Transverse colon (tissue), 4 donors: Measurements from ENCODE around the gene SSX2IP. TPM values are rescaled to one million over a fixed set of nuclear protein-coding genes. Genes with fewer than 3 reads are reported as not detected.

Source experiments
- DNase-seq: peaks from one replicate; pipeline ENCODE4 v3.0.0-alpha.2; 2019
- H3K27ac ChIP-seq, 4 donors: fragments of 200-600 bp; sonication (generic); 2 replicates each; pipeline ENCODE4 v1.5.1; 2016 to 2018; ENCODE audit warnings: inconsistent platforms in 4 of 4
- H3K27me3 ChIP-seq: fragments of 200-600 bp; sonication (generic); 2 replicates; pipeline ENCODE4 v1.5.1; 2017; ENCODE audit warnings: inconsistent platforms
- H3K36me3 ChIP-seq, 4 donors: fragments of 200-600 bp; sonication (generic); 2 replicates each; pipeline ENCODE4 v1.5.1; 2017 to 2019; ENCODE audit warnings: inconsistent platforms in 4 of 4
- H3K4me1 ChIP-seq, 4 donors: fragments of 200-600 bp; sonication (generic); 2 replicates each; pipeline ENCODE4 v1.5.1; 2017 to 2020; ENCODE audit warnings: inconsistent platforms in 4 of 4
- H3K4me3 ChIP-seq, 4 donors: fragments of 200-600 bp; sonication (generic); 1 replicate in 1 of 4; 2 replicates in 3 of 4; pipeline versions ENCODE4 v1.5.1 to v1.6.1; 2017 to 2019; ENCODE audit warnings: inconsistent platforms in 4 of 4
- H3K9me3 ChIP-seq, 2 donors: fragments of 200-600 bp; sonication (generic); 2 replicates each; pipeline ENCODE4 v1.5.1; 2017 to 2019; ENCODE audit warnings: inconsistent platforms in 2 of 2
- CTCF ChIP-seq, 5 experiments: fragments of 200-600 bp in 3 of 5; fragments of 450-650 bp in 2 of 5; sonication (generic) in 3 of 5; IDR thresholded peaks; 1 replicate in 2 of 5; 2 replicates in 3 of 5; pipeline ENCODE4 v1.5.1; 2016 to 2017; ENCODE audit warnings: antibody characterized with exemption in 5 of 5, inconsistent platforms in 3 of 5, mild to moderate bottlenecking in 2 of 5, moderate library complexity in 1 of 5
- EP300 ChIP-seq: sonication (generic); formaldehyde crosslinking; IDR thresholded peaks from one replicate; pipeline ENCODE4 v1.6.1; 2017; ENCODE audit warnings: antibody characterized with exemption, low read depth
- POLR2A ChIP-seq: fragments of 450-650 bp; IDR thresholded peaks from one replicate; pipeline ENCODE4 v1.6.1; 2016; ENCODE audit warnings: antibody characterized with exemption, mild to moderate bottlenecking, moderate library complexity
- POLR2AphosphoS5 ChIP-seq, 3 donors: sonication (generic); formaldehyde crosslinking; IDR thresholded peaks; one replicate each; pipeline ENCODE4 v1.6.1; 2016; ENCODE audit warnings: antibody characterized with exemption in 3 of 3
- WGBS, 2 donors: methylation state at CpG; one replicate each; pipeline ENCODE4 v1.1.5; 2018; ENCODE audit warnings: low coverage in 1 of 2; 5-methylcytosine and 5-hydroxymethylcytosine counted together
- in situ Hi-C, 4 donors: fragments of 200-750 bp; cut with MboI; loops; one replicate each; pipeline versions ENCODE4 v1.15.0 to v1.15.1; 2017; ENCODE audit warnings: low sequenced_read_pairs in 3 of 4, low pct_ligation_motif_present in 1 of 4, low pct_unique_long_range_greater_than_20kb in 1 of 4
- intact Hi-C: fragments of 100-400 bp; cut with DNase I; formaldehyde crosslinking; loops from one replicate; pipeline ENCODE4 v1.15.1; 2023; ENCODE audit warnings: low total_unique reads
- total RNA-seq, 4 donors: library from RNA; depleted of rRNA; stranded (reverse); fragments of >200 nt; gene quantifications; one replicate each; pipeline ENCODE4 v1.1.0, GENCODE V29; 2016

SSX2IP gene
- total RNA-seq, 4 donors from 2014 or later, result 7.1 to 15.2 (median 11.4) TPM

DNA sequence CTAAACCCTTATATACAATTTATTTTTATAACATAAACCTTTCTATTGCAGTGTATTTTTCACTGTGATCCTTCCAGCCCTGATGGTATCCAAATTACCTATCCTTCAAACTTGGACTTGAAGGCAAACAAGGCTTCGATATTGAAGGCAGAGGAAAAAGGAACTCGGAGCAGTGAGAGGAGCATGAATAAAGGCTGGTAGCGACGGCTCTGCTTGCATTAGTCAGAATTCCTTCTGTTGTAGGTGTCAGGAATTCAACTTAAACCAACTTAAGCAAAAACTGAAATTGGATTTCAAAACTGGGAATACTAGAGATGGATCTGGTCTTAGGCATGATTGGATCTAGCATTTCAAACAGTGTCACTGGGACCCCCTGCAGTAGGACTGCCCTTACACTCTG, 17.8 kb upstream of the SSX2IP start:
- peaks cover 0 to 4% (median 0%) of the 10 kb centered on the region in 4 donors for H3K4me1 ChIP-seq
- H3K36me3 ChIP-seq, result no peaks in the 10 kb centered on the region
- no peak overlapping the region for H3K4me3 ChIP-seq
- H3K9me3 ChIP-seq, result no peaks in the 10 kb centered on the region
- TF ChIP-seq CTCF (IDR thresholded peaks at IDR 0.05), result no peak
- TF ChIP-seq POLR2AphosphoS5 (IDR thresholded peaks at IDR 0.05), result no peak
- no peak for TF ChIP-seq EP300
- TF ChIP-seq POLR2A, result no peak
- 87 to 90% methylated on average over 4 of the region's 4 CpGs for WGBS, 2 donors
- in situ Hi-C loops, result no loop called here
- H3K27me3 ChIP-seq, result no peaks in the 10 kb centered on the region
- intact Hi-C loops, result no loop called here
- no peak for DNase-seq
- no peak overlapping the region for H3K27ac ChIP-seq

GRCh38 chr1:84705513-84705912, 15.3 kb upstream of the SSX2IP start:
- 81 to 97% methylated on average over 4 of the region's 4 CpGs for WGBS, 2 donors
- Histone ChIP-seq H3K27ac (no peak overlapping the region), H3K27me3 (no peaks in the 10 kb centered on the region), H3K4me3 (no peak overlapping the region), H3K36me3 (no peaks in the 10 kb centered on the region), H3K9me3 (no peaks in the 10 kb centered on the region), H3K4me1 (peaks cover 0 to 11% (median 2%) of the 10 kb centered on the region in 4 donors)
- intact Hi-C loops, result no loop called here
- TF ChIP-seq POLR2AphosphoS5 (IDR thresholded peaks at IDR 0.05) (no peak), EP300 (no peak), POLR2A (no peak), CTCF (IDR thresholded peaks at IDR 0.05) (no peak)
- in situ Hi-C loops, result no loop called here
- DNase-seq, result no peak

DNA sequence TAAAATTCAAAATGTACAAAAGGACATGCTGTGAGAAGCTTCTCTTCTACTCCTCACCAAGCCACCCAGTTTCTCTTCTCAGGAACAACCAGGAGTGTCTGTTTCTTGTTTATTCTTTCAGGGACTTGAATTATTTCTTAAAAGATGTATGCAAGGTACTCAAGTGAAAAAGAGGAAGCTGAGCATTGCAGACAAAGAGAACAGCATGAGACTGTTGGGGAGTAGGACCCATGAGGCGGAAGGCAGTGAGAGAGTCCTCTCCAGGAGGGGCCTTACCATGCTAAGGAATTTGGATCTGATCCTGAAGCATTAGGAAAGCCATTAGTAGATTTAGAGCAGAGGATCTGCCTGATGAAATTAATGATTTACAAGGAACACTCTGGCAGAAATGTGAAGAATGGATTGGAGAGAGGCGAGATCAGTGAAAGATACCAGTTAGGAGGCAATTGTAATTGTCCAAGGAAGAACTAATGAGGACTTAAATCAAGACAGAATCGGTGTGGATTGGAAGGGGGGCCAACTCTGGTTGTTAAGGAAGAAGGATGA, 14.7 kb upstream of the SSX2IP start:
- TF ChIP-seq POLR2A (no peak), POLR2AphosphoS5 (IDR thresholded peaks at IDR 0.05) (no peak), CTCF (IDR thresholded peaks at IDR 0.05) (no peak), EP300 (no peak)
- DNase-seq, result no peak
- Histone ChIP-seq H3K4me1 (peaks cover 0 to 17% (median 2%) of the 10 kb centered on the region in 4 donors), H3K9me3 (no peaks in the 10 kb centered on the region), H3K27me3 (no peaks in the 10 kb centered on the region), H3K36me3 (no peaks in the 10 kb centered on the region), H3K4me3 (no peak overlapping the region), H3K27ac (no peak overlapping the region)
- intact Hi-C loops, result no loop called here
- in situ Hi-C loops, result no loop called here
- 60 to 73% methylated on average over 2 to 3 of the region's 3 CpGs for WGBS, 2 donors

DNA sequence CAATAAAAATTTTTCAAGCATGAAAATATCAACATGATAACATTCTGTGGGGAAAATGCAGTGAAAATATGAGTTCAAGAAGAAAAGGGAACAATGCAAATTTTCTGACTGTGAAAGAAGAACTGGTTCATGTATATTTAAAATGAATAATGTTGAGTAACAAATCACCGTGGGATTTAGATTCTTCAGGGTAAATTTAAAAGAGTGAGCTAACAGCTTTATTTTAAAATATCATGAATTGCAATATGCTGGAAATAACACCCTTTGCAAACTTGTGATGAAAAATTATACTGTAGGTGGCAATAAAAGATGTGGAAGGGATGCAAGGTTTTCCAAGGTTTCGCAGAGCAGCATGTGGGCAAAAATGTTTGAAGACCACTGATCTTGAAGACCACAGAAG, 13.2 kb upstream of the SSX2IP start:
- DNase-seq, result no peak
- in situ Hi-C loops (no loop called here), intact Hi-C loops (no loop called here)
- 38 to 60% methylated on average over 2 of the region's 2 CpGs for WGBS, 2 donors
- Histone ChIP-seq H3K27ac (no peak overlapping the region), H3K27me3 (no peaks in the 10 kb centered on the region), H3K9me3 (no peaks in the 10 kb centered on the region), H3K4me3 (no peak overlapping the region), H3K4me1 (peaks cover 5 to 28% (median 7%) of the 10 kb centered on the region in 4 donors), H3K36me3 (no peaks in the 10 kb centered on the region)
- TF ChIP-seq POLR2AphosphoS5 (IDR thresholded peaks at IDR 0.05) (no peak), EP300 (no peak), CTCF (IDR thresholded peaks at IDR 0.05) (no peak), POLR2A (no peak)
